A549 treated with AZD9567 at 1 μM for 4 hours (cell line): Measurements from ENCODE around the gene SBSN. TPM values are rescaled to one million over a fixed set of nuclear protein-coding genes. Genes with fewer than 3 reads are reported as not detected.

Source experiments
- total RNA-seq: library from RNA; stranded (reverse); fragments of 200-300 nt; extraction: Qiagen RNA extraction; gene quantifications from 5 replicates; pipeline ENCODE4 v1.2.3, GENCODE V29; 2022; ENCODE audit not compliant: insufficient read depth

SBSN gene, protein sequence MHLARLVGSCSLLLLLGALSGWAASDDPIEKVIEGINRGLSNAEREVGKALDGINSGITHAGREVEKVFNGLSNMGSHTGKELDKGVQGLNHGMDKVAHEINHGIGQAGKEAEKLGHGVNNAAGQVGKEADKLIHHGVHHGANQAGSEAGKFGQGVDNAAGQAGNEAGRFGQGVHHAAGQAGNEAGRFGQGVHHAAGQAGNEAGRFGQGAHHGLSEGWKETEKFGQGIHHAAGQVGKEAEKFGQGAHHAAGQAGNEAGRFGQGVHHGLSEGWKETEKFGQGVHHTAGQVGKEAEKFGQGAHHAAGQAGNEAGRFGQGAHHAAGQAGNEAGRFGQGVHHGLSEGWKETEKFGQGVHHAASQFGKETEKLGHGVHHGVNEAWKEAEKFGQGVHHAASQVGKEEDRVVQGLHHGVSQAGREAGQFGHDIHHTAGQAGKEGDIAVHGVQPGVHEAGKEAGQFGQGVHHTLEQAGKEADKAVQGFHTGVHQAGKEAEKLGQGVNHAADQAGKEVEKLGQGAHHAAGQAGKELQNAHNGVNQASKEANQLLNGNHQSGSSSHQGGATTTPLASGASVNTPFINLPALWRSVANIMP
- 1.9 to 3.2 TPM (median 2.6 TPM) in 5 replicates for total RNA-seq

GRCh38 chr19:35528218-35529038 is at the start of gene SBSN:
Gene SBSN (minus strand): TSS chr19:35528311. CDS start chr19:35528281, 30 bp downstream.

DNA sequence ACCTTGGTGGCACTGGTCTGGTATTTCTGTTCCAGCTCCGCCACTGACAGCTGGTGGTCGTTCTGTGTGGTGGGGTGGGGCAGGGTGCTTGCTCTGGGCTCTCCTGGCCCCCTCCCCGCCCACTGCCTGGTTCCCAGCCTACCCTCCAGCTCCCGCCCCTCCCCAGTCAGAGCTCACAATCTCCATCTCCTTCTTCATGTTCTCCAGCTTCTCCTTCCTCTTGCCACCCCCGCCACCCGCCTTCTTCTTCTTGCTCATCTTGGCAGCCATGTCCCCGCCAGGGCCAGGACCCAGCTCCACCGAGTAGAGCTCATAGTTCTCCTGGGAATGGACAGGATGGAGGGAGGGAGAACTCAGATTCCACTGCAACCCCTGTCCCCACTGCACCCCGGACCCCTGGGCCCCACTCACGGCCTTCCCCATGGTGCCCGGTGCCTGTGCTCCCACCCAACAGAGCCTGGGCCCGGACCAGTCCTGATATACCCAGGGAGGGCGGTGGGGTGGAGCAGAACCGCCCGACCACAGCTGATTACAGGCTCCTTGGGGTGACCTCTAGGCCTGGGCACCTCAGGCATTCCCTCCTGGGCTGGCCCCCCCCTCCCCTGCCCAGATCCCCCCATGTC is 35.2 kb upstream of the SBSN start, which contains the start of gene ATP4A:
TSS of gene ATP4A (minus strand) at position 452 of the 623 bp plus-strand sequence. CDS start at position 423, 29 bp downstream.

DNA sequence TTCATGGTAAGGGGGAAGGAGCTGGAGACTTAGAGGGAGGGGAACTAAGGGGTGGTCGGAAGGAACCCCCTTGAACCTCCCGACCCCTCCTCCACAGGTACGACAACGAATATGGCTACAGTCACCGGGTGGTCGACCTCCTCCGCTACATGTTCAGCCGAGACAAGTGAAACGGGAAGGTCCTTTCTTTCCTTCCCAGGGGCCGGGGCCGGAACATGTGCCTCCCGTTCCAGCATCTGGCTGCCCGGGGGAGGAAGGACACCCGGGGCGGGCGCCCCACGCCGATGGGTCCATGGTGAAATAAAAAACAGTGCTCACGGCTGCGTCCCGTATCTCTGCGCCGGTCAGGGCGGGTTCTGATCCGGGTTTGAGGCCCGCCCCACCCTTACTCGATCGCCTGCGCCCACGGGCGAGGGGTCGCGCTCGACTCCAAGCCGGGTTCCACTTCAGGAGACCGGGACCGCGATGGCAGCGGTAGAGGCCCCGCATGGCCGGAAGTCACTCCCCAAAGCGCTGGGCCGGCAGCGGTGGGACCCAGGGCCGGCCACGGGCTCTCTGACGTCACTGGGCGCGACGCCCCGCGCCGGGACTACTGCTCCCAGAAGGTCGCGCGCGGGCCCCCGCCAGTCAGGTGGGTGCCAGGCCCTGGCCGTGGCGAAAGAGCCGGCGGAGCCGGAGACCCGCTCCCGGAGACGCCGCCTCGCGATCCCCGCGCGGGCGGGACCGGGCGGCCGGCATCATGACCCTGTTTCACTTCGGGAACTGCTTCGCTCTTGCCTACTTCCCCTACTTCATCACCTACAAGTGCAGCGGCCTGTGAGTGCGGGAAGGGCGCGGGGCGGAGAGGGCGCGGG is 17.1 kb upstream of the SBSN start, which contains the start of gene TMEM147:
TSS of gene TMEM147 (plus strand) at position 626 of the 854 bp plus-strand sequence. CDS start at position 740, 114 bp downstream.

GRCh38 chr19:35533201-35533821 is 5.2 kb upstream of the SBSN start, which contains the start of gene GAPDHS:
Gene GAPDHS (plus strand): TSS chr19:35533456. CDS start chr19:35533528, 72 bp downstream.

GRCh38 chr19:35513628-35514281 is 14.4 kb downstream of the SBSN start, which contains the start of gene DMKN:
Gene DMKN (minus strand): TSS chr19:35513649. CDS start chr19:35513475, 174 bp downstream.

GRCh38 chr19:35490364-35490763 is 37.7 kb downstream of the SBSN start, which contains the start of gene KRTDAP:
Gene KRTDAP (minus strand): TSS chr19:35490464. CDS start chr19:35490442, 22 bp downstream.

Other genes starting within 250 kb of the SBSN start
- gene HAMP, start 245.8 kb downstream of the SBSN start, total RNA-seq = 0.06 to 0.27 TPM (median 0.12 TPM) in 4 of 5 replicates, not detected in the other
- 0.09 to 0.13 TPM in 2 of 5 replicates, not detected in the others for gene MAG, start 236.2 kb downstream of the SBSN start, total RNA-seq
- 0.65 to 1.4 TPM (median 0.98 TPM) in 4 of 5 replicates, not detected in the other for gene CD22, start 199.1 kb downstream of the SBSN start, total RNA-seq
- gene FFAR1, start 180.4 kb downstream of the SBSN start, total RNA-seq = 0.05 TPM in 1 of 5 replicates, not detected in the others
- 0.07 TPM in 1 of 5 replicates, not detected in the others for gene FFAR3, start 169.9 kb downstream of the SBSN start, total RNA-seq
- not detected in 5 replicates for gene GPR42, start 157.2 kb downstream of the SBSN start, total RNA-seq
- 0.14 TPM in 1 of 5 replicates, not detected in the others for gene FFAR2, start 80.1 kb downstream of the SBSN start, total RNA-seq
- gene KRTDAP, start 37.8 kb downstream of the SBSN start, total RNA-seq = not detected in 5 replicates
- 32.2 to 38.6 TPM (median 34.4 TPM) in 5 replicates for gene DMKN, start 14.7 kb downstream of the SBSN start, total RNA-seq
- 0.10 to 0.15 TPM in 2 of 5 replicates, not detected in the others for gene GAPDHS, start 5.1 kb upstream of the SBSN start, total RNA-seq
- gene TMEM147, start 17.3 kb upstream of the SBSN start, total RNA-seq = 340 to 440 TPM (median 431 TPM) in 5 replicates
- gene ATP4A, start 35.3 kb upstream of the SBSN start, total RNA-seq = 0.07 to 0.08 TPM in 2 of 5 replicates, not detected in the others
- gene PMIS2, start 57.9 kb upstream of the SBSN start, total RNA-seq = not detected in 5 replicates
- 7.1 to 16.9 TPM (median 15.8 TPM) in 5 replicates for gene HAUS5, start 84.4 kb upstream of the SBSN start, total RNA-seq
- gene RBM42, start 100.7 kb upstream of the SBSN start, total RNA-seq = 134 to 209 TPM (median 196 TPM) in 5 replicates
- 1.8 to 3.6 TPM (median 2.4 TPM) in 4 of 5 replicates, not detected in the other for gene ETV2, start 113.4 kb upstream of the SBSN start, total RNA-seq
- 1,345 to 2,265 TPM (median 1,386 TPM) in 5 replicates for gene COX6B1, start 120.0 kb upstream of the SBSN start, total RNA-seq
- 0.75 to 1.1 TPM (median 0.86 TPM) in 4 of 5 replicates, not detected in the other for gene UPK1A, start 138.2 kb upstream of the SBSN start, total RNA-seq
- gene ZBTB32, start 176.2 kb upstream of the SBSN start, total RNA-seq = not detected in 5 replicates
- 56.0 to 66.5 TPM (median 61.9 TPM) in 5 replicates for gene KMT2B, start 189.7 kb upstream of the SBSN start, total RNA-seq
- 12.6 to 17.0 TPM (median 12.9 TPM) in 5 replicates for gene IGFLR1, start 214.1 kb upstream of the SBSN start, total RNA-seq
- gene U2AF1L4, start 217.1 kb upstream of the SBSN start, total RNA-seq = 14.5 to 26.3 TPM (median 25.6 TPM) in 5 replicates
- 259 to 313 TPM (median 277 TPM) in 5 replicates for gene PSENEN, start 217.3 kb upstream of the SBSN start, total RNA-seq
- 22.9 to 57.3 TPM (median 27.5 TPM) in 5 replicates for gene LIN37, start 220.3 kb upstream of the SBSN start, total RNA-seq
- gene HSPB6, start 228.7 kb upstream of the SBSN start, total RNA-seq = 0.28 to 0.42 TPM (median 0.36 TPM) in 4 of 5 replicates, not detected in the other
- 23.3 to 34.4 TPM (median 28.2 TPM) in 5 replicates for gene PROSER3, start 229.9 kb upstream of the SBSN start, total RNA-seq
- gene ARHGAP33, start 247.3 kb upstream of the SBSN start, total RNA-seq = 5.6 to 17.7 TPM (median 8.4 TPM) in 5 replicates